NCI-H1092 treated with DMSO at 0.1 percent for 48 hours (cell line): Measurements from ENCODE around the gene TMCC3.

ENCODE experiments used
- DNase-seq: peaks from one replicate; lab custom pipeline; 2025; lab: John Stamatoyannopoulos, UW

TMCC3 gene

GRCh38 chr12:94673496-94673895, 23.1 kb upstream of the TMCC3 start:
- DNase-seq, result no peak

GRCh38 chr12:94671917-94672316, 21.6 kb upstream of the TMCC3 start:
- DNase-seq, result peak; percentile 46

- no peak for DNase-seq
Measured at GRCh38 chr12:94670898-94671297, 20.5 kb upstream of the TMCC3 start.

GRCh38 chr12:94670075-94670474, 19.7 kb upstream of the TMCC3 start:
- no peak for DNase-seq

- DNase-seq, result no peak
Measured at GRCh38 chr12:94667031-94667540, 16.7 kb upstream of the TMCC3 start.

- no peak for DNase-seq
Measured at GRCh38 chr12:94666158-94666557, 15.8 kb upstream of the TMCC3 start.

- no peak for DNase-seq
Measured at GRCh38 chr12:94663702-94664101, 13.3 kb upstream of the TMCC3 start.

GRCh38 chr12:94663071-94663470, 12.7 kb upstream of the TMCC3 start:
- DNase-seq, result no peak

GRCh38 chr12:94660436-94660835, 10.1 kb upstream of the TMCC3 start:
- no peak for DNase-seq

GRCh38 chr12:94659346-94659930, 9.1 kb upstream of the TMCC3 start:
- DNase-seq, result no peak

- DNase-seq, result no peak
Measured at GRCh38 chr12:94658931-94659330, 8.6 kb upstream of the TMCC3 start.

GRCh38 chr12:94656556-94656955, 6.2 kb upstream of the TMCC3 start:
- DNase-seq, result no peak

- peak; percentile 24 for DNase-seq
Measured at GRCh38 chr12:94649349-94650142, 811 bp downstream of the TMCC3 start.

- no peak for DNase-seq
Measured at GRCh38 chr12:94648578-94648977, 1.8 kb downstream of the TMCC3 start.

- DNase-seq, result no peak
Measured at GRCh38 chr12:94644141-94644979, 6.0 kb downstream of the TMCC3 start.

- no peak for DNase-seq
Measured at GRCh38 chr12:94643606-94644005, 6.8 kb downstream of the TMCC3 start.

GRCh38 chr12:94641283-94641682, 9.1 kb downstream of the TMCC3 start:
- DNase-seq, result no peak

GRCh38 chr12:94640134-94640928, 10.0 kb downstream of the TMCC3 start:
- DNase-seq, result no peak

- peak; percentile 10 for DNase-seq
Measured at GRCh38 chr12:94638521-94638920, 11.8 kb downstream of the TMCC3 start.

- DNase-seq, result no peak
Measured at GRCh38 chr12:94637390-94638113, 12.8 kb downstream of the TMCC3 start.

GRCh38 chr12:94636462-94637085, 13.8 kb downstream of the TMCC3 start:
- no peak for DNase-seq
